Mononuclear cell (primary cell): ENCODE results near the gene TNFSF10. TPM values are rescaled to one million over a fixed set of nuclear protein-coding genes. Genes with fewer than 3 reads are reported as not detected.

Experiments used
- H3K27me3 ChIP-seq: 2 replicates; pipeline ENCODE4 v1.6.0; 2011; ENCODE audit warnings: low read length, control low read depth; ENCODE audit not compliant: insufficient read depth
- H3K4me1 ChIP-seq: 2 replicates; pipeline ENCODE4 v1.5.1; 2011; ENCODE audit warnings: mild to moderate bottlenecking, low read length, control low read depth; ENCODE audit not compliant: insufficient read depth
- H3K4me3 ChIP-seq: 2 replicates; pipeline ENCODE4 v1.5.1; 2011; ENCODE audit warnings: mild to moderate bottlenecking, low read length, moderate library complexity
- H3K9me3 ChIP-seq: 2 replicates; pipeline ENCODE4 v1.5.1; 2011; ENCODE audit warnings: low read depth, mild to moderate bottlenecking, control low read depth, low read length
- total RNA-seq: library from RNA; depleted of rRNA; stranded (reverse); fragments of >200 nt; gene quantifications from one replicate; pipeline ENCODE4 v1.2.3, GENCODE V29; 2012

TNFSF10 gene
- total RNA-seq, 1 donor = 20.6 TPM

DNA sequence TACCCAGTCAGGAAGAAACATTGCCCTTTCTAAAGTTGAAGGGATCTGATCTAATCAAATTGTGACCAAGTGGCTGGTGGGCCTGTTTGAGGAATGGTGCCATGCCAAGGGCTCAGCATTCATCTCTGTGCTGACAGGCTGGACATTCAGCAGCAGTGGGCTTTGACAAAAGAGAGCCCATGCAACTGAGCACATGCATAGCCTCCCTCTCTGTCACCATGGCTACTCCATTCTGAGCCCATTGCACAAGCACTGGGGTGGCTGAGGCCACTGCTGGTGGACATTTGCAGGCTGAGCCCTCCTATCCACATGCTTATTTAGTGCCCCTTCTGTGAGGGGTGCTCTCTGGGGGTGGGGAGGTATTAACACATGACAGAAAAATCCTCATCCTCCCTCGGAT, 28.6 kb upstream of the TNFSF10 start:
- Histone ChIP-seq H3K4me1 (peaks cover 30% of the 10 kb centered on the region), H3K4me3 (no peak overlapping the region), H3K9me3 (no peaks in the 10 kb centered on the region), H3K27me3 (no peaks in the 10 kb centered on the region)

GRCh38 chr3:172550347-172550943, 27.2 kb upstream of the TNFSF10 start:
- peaks cover 38% of the 10 kb centered on the region for H3K4me1 ChIP-seq
- no peaks in the 10 kb centered on the region for H3K9me3 ChIP-seq
- H3K4me3 ChIP-seq = no peak overlapping the region
- no peaks in the 10 kb centered on the region for H3K27me3 ChIP-seq

GRCh38 chr3:172549144-172549543, 25.9 kb upstream of the TNFSF10 start:
- Histone ChIP-seq H3K4me3 (no peak overlapping the region), H3K27me3 (no peaks in the 10 kb centered on the region), H3K4me1 (peaks cover 44% of the 10 kb centered on the region), H3K9me3 (no peaks in the 10 kb centered on the region)

- H3K4me1 ChIP-seq = peaks cover 44% of the 10 kb centered on the region
- no peaks in the 10 kb centered on the region for H3K9me3 ChIP-seq
- no peak overlapping the region for H3K4me3 ChIP-seq
- no peaks in the 10 kb centered on the region for H3K27me3 ChIP-seq
Measured at GRCh38 chr3:172546628-172547214, 23.5 kb upstream of the TNFSF10 start.

DNA sequence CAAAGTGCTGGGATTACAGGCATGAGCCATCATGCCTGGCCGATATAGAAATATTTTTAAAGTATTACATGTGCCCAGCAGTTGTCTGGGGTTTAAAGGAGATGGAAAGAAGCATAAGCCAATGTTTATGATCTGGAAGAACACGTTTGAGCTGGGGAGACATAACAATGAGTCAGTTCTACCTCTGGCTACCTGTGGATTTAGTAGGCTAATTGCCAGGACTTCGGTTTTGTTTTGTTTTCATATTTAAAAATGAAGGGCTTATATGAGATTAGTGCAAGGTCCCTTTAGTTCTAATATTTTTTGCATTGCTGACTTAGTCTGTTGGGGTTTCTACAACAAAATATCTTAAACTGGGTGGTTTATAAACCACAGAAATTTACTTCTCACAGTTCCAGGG, 22.9 kb upstream of the TNFSF10 start:
- Histone ChIP-seq H3K27me3 (no peaks in the 10 kb centered on the region), H3K9me3 (no peaks in the 10 kb centered on the region), H3K4me1 (peaks cover 44% of the 10 kb centered on the region), H3K4me3 (no peak overlapping the region)

DNA sequence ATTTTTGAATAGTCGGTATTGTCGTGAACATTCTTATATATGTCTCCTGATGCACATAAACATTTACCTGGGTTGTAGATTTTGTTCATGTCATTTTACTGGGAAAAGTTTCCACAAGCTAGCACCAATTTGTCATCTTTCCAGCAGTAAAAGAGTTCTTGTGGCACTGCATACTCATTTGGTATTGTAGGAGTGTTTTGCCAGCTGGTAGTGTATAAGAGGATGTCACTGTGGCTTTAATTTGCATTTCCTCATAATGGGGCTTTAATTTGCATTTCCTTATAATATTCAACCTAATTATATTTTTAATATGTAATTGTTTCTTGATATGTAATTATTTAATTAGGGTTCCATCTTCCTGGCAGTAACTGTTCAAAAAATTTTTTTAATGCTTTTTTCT, 21.2 kb upstream of the TNFSF10 start:
- Histone ChIP-seq H3K4me1 (peaks cover 38% of the 10 kb centered on the region), H3K4me3 (no peak overlapping the region), H3K9me3 (no peaks in the 10 kb centered on the region), H3K27me3 (no peaks in the 10 kb centered on the region)

DNA sequence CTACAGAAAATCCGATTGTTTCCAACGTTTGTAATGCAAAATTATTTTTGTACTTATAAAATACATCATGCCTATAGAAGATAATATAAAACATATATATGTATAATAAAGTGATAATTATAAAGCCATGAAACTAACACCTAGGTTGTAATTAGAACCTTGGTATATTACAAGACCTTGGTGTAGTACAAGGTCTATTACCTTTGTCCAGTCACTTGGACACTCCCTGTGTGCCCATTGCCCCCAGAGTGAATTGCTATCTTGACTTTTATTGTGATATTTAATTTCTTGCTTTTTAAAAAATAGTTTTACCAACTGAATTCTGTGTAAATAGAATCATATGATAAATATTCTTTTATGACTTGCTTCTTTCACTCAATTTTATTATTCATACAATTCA, 20.7 kb upstream of the TNFSF10 start:
- no peaks in the 10 kb centered on the region for H3K9me3 ChIP-seq
- peaks cover 43% of the 10 kb centered on the region for H3K4me1 ChIP-seq
- no peaks in the 10 kb centered on the region for H3K27me3 ChIP-seq
- no peak overlapping the region for H3K4me3 ChIP-seq

GRCh38 chr3:172543419-172543818, 20.2 kb upstream of the TNFSF10 start:
- H3K9me3 ChIP-seq = no peaks in the 10 kb centered on the region
- peaks cover 44% of the 10 kb centered on the region for H3K4me1 ChIP-seq
- no peak overlapping the region for H3K4me3 ChIP-seq
- H3K27me3 ChIP-seq = no peaks in the 10 kb centered on the region

GRCh38 chr3:172542999-172543398, 19.8 kb upstream of the TNFSF10 start:
- Histone ChIP-seq H3K9me3 (no peaks in the 10 kb centered on the region), H3K27me3 (no peaks in the 10 kb centered on the region), H3K4me1 (peaks cover 44% of the 10 kb centered on the region), H3K4me3 (no peak overlapping the region)

DNA sequence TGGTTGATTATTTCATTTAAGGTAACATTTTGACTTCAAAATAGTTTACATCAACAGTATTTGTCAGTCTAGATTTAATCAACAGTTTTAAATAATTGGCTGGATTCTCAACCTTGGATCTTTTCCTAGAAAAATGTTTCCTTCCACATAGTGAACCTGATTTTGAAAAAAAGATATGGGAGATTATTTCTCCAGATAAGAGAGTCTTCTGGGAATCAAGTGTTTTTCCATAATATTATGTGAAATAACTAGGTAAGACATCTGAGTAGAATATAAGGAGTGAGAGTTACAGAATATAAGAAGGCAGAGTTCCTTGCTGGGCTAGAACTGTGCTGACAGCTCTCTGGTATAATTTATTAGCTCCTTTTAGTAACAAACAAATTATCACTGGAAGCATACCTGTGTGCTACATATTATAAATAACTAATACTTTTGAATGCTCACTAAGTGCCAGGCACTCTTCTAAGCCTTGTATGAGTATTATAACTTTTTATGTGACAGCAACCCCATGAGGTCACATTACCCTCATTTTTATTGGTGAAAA, 18.8 kb upstream of the TNFSF10 start:
- no peaks in the 10 kb centered on the region for H3K9me3 ChIP-seq
- H3K4me3 ChIP-seq = no peak overlapping the region
- peaks cover 44% of the 10 kb centered on the region for H3K4me1 ChIP-seq
- no peaks in the 10 kb centered on the region for H3K27me3 ChIP-seq

- Histone ChIP-seq H3K4me1 (peaks cover 41% of the 10 kb centered on the region), H3K4me3 (no peak overlapping the region), H3K9me3 (no peaks in the 10 kb centered on the region), H3K27me3 (no peaks in the 10 kb centered on the region)
Measured at GRCh38 chr3:172540049-172540448, 16.8 kb upstream of the TNFSF10 start.

GRCh38 chr3:172539273-172539672, 16.0 kb upstream of the TNFSF10 start:
- Histone ChIP-seq H3K27me3 (no peaks in the 10 kb centered on the region), H3K9me3 (no peaks in the 10 kb centered on the region), H3K4me1 (peaks cover 35% of the 10 kb centered on the region), H3K4me3 (no peak overlapping the region)

- Histone ChIP-seq H3K4me1 (peaks cover 34% of the 10 kb centered on the region), H3K27me3 (no peaks in the 10 kb centered on the region), H3K9me3 (no peaks in the 10 kb centered on the region), H3K4me3 (no peak overlapping the region)
Measured at GRCh38 chr3:172538368-172539151, 15.3 kb upstream of the TNFSF10 start.

GRCh38 chr3:172537507-172538158, 14.4 kb upstream of the TNFSF10 start:
- no peaks in the 10 kb centered on the region for H3K9me3 ChIP-seq
- H3K27me3 ChIP-seq = no peaks in the 10 kb centered on the region
- peaks cover 34% of the 10 kb centered on the region for H3K4me1 ChIP-seq
- H3K4me3 ChIP-seq = no peak overlapping the region

DNA sequence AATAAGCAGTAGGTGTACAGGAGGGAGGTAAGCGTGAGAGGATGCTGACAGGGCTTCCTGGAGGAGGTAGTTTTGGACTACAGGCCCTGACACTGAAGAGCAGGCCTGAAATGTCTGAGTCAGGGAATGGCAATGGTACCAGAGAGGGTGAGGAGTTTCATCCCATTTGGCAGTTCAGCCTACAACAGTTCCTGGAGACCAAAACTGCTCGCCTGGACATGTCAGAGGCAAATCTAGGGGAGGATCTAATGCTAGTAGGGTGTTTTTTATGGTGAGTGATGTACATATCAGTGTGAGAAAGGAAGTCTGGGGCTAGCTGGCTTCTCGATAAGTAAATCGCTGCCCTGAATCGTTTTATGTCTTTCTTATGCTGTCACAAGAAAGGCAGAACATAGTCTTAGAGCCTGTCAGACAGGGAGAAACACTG, 13.8 kb upstream of the TNFSF10 start:
- H3K4me3 ChIP-seq = no peak overlapping the region

More for the DNA sequence above, 13.8 kb upstream of the TNFSF10 start:
- no peaks in the 10 kb centered on the region for H3K27me3 ChIP-seq
- no peaks in the 10 kb centered on the region for H3K9me3 ChIP-seq
- peaks cover 34% of the 10 kb centered on the region for H3K4me1 ChIP-seq
